Measurements from ENCODE around the gene SPRR4. TPM values are rescaled to one million over a fixed set of nuclear protein-coding genes. Genes with fewer than 3 reads are reported as not detected.

The SPRR4 gene
- total and polyA plus RNA-seq, 10 of the 15 experiments (the other 5 are each of a cell fraction or from before 2014, with no cell fraction given) = not detected

DNA sequence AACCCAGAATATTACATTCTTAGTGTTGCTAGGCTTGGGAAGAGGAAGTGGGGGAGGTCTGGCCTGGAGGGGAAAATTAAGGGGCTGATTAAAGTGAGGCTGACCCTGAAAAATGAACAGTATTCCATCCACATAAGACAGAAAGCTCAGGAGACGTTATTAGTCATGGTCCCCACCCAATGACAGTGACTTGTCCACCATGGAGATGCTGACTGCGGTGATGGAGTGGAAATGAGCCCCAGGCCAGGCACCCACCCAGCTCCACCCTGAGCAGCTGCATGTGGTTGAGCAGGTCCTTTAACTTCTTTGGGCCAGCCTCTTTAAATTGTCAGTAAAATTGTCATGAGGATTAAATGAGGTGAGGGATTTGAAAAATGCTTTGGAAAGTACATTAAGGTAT lies 1.4 kb upstream of the SPRR4 start:
- no peak for FAIRE-seq
- CTCF ChIA-PET = interaction anchor here (1.5 kb wide), 2 partner anchors 9 to 224 kb away, joined by 4 to 5 read pairs; no protein-coding TSS in a partner anchor

More for the DNA sequence above, 1.4 kb upstream of the SPRR4 start:
- DNase-seq (ENCODE audit: low read depth, low spot score) (no peak), ATAC-seq (no peak)
- Histone ChIP-seq H3K4me3 (no peak overlapping the region), H3K9ac (ENCODE audit: control insufficient read depth, insufficient read depth, low read length) (no peak overlapping the region), H3K4me2 (ENCODE audit: control insufficient read depth, insufficient read depth) (no peak overlapping the region), H3K79me2 (ENCODE audit: control insufficient read depth, insufficient read depth, low read length) (no peaks in the 10 kb centered on the region), H4K20me1 (ENCODE audit: control insufficient read depth, insufficient read depth) (no peaks in the 10 kb centered on the region), H2AFZ (ENCODE audit: control insufficient read depth, low read depth, low read length) (no peak overlapping the region), H3K36me3 (ENCODE audit: control insufficient read depth in 2 of 2, insufficient read depth in 2 of 2, low read length in 1 of 2) (no peaks in the 10 kb centered on the region), H3K9me3 (replicated peaks; ENCODE audit: control insufficient read depth, insufficient read depth, low read length) (no peaks in the 10 kb centered on the region), H3K27ac (ENCODE audit: control insufficient read depth, insufficient read depth) (no peak overlapping the region), H3K4me1 (ENCODE audit: control insufficient read depth, insufficient read depth, low read length) (peaks cover 6% of the 10 kb centered on the region; the same call in 1 of the 2 replicates), H3K27me3 (replicated peaks in 1 of 2; ENCODE audit: control insufficient read depth in 2 of 2, insufficient read depth in 2 of 2, low read length in 1 of 2) (no peaks in the 10 kb centered on the region; a peak in 1 of 4 replicates)
- POLR2A ChIA-PET = no interaction called here
- SMC1A ChIA-PET (ENCODE audit: uncharacterized antibody, unreplicated experiment) = interaction anchor here (2.0 kb wide), 1 partner anchor 223 kb away, joined by 7 read pairs; no protein-coding TSS in a partner anchor
- intact Hi-C loops (cut with micrococcal nuclease; ENCODE audit: unreplicated experiment) = loop anchor here (10.0 kb wide), 1 partner anchor 256 kb away; no protein-coding TSS in a partner anchor
- in situ Hi-C loops (cut with MboI) = no loop called here
- TF ChIP-seq, protein P1, sequence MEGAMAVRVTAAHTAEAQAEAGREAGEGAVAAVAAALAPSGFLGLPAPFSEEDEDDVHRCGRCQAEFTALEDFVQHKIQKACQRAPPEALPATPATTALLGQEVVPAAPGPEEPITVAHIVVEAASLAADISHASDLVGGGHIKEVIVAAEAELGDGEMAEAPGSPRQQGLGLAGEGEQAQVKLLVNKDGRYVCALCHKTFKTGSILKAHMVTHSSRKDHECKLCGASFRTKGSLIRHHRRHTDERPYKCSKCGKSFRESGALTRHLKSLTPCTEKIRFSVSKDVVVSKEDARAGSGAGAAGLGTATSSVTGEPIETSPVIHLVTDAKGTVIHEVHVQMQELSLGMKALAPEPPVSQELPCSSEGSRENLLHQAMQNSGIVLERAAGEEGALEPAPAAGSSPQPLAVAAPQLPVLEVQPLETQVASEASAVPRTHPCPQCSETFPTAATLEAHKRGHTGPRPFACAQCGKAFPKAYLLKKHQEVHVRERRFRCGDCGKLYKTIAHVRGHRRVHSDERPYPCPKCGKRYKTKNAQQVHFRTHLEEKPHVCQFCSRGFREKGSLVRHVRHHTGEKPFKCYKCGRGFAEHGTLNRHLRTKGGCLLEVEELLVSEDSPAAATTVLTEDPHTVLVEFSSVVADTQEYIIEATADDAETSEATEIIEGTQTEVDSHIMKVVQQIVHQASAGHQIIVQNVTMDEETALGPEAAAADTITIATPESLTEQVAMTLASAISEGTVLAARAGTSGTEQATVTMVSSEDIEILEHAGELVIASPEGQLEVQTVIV (IDR thresholded peaks at IDR 0.05; ENCODE audit: borderline replicate concordance, partially characterized antibody) = no peak
- TF ChIP-seq SPI1 (IDR thresholded peaks at IDR 0.05; ENCODE audit: borderline replicate concordance, insufficient read depth, low read depth, low read length) (0 out of 2 replicates have a peak, but pooled peaks have one; percentile 4), PAX5 (IDR thresholded peaks at IDR 0.05; ENCODE audit: borderline replicate concordance, low read depth, low read length) (no peak), CHD4 (IDR thresholded peaks at IDR 0.05) (no peak), HSF1 (IDR thresholded peaks at IDR 0.05; ENCODE audit: low read depth, low read length) (no peak)
- no TSS peak for BruUV-seq (replicated peaks)
- WGBS (ENCODE audit: insufficient coverage, insufficient replicate concordance, low lambda C conversion rate, missing lambda C conversion rate) = 38% methylated on average over 2 of the region's 2 CpGs
- RAD21 ChIA-PET (ENCODE audit: unreplicated experiment) = no interaction called here

Data from GM12878 (cell line).